ENCODE results near the gene PIK3R3.

GRCh38 chr1:46003315-46003714 lies 129.1 kb downstream of the PIK3R3 start:
- TF ChIP-seq CTCF (IDR thresholded peaks at IDR 0.05) (no peak), POLR2A (IDR thresholded peaks at IDR 0.05) (no peak), POLR2AphosphoS5 (IDR thresholded peaks at IDR 0.05) (no peak)
